Endothelial cell of umbilical vein (primary cell): ENCODE results near the gene CLPSL2. TPM values are rescaled to one million over a fixed set of nuclear protein-coding genes. Genes with fewer than 3 reads are reported as not detected.

Source experiments
- BruUV-seq: library from RNA; stranded (reverse); fragments of 400-500 nt; replicated peaks from 2 replicates; lab custom pipeline; 2021; lab: Mats Ljungman, UMichigan
- CTCF ChIA-PET: fragments of 300-600, 350-600 bp; sonication (Branson Sonifier 250); formaldehyde crosslinking; loops from one replicate; lab custom pipeline; 2021; ENCODE audit warnings: antibody characterized with exemption, inconsistent platforms; lab: Charles Lee
- POLR2A ChIA-PET: fragments of 300-600, 350-600 bp; sonication (Branson Sonifier 250); formaldehyde crosslinking; loops from one replicate; lab custom pipeline; 2021; ENCODE audit warnings: antibody characterized with exemption, inconsistent platforms; lab: Charles Lee
- DNase-seq: peaks from one replicate; pipeline ENCODE4 v3.0.0-alpha.2; 2011; ENCODE audit warnings: low read depth, low spot score
- FAIRE-seq: peaks from 2 replicates; lab custom pipeline; 2011; peaks lifted over from hg19 to GRCh38; lab: Jason Lieb, UNC
- H2AFZ ChIP-seq: 2 replicates; pipeline ENCODE4 v1.6.0; 2012; ENCODE audit warnings: low read depth, low read length, control low read depth, inconsistent platforms
- H3K27ac ChIP-seq: 2 replicates; pipeline ENCODE4 v1.5.1; 2011; ENCODE audit warnings: low read depth, mild to moderate bottlenecking, control low read depth, low read length, moderate library complexity; ENCODE audit not compliant: insufficient read depth
- H3K27me3 ChIP-seq, 2 experiments: 2 replicates each; pipeline versions ENCODE4 v1.6.0 to v1.6.1; 2011; ENCODE audit warnings: low read length in 2 of 2, mixed read lengths in 1 of 2; ENCODE audit not compliant: control insufficient read depth in 2 of 2, insufficient read depth in 2 of 2
- H3K36me3 ChIP-seq, 2 experiments: 2 replicates in 1 of 2; 3 replicates in 1 of 2; pipeline ENCODE4 v1.5.1; 2011; ENCODE audit warnings: low read length in 2 of 2, mild to moderate bottlenecking in 1 of 2, moderate library complexity in 1 of 2; ENCODE audit not compliant: control insufficient read depth in 2 of 2, insufficient read depth in 2 of 2; ENCODE audit errors: extremely low read depth in 1 of 2
- H3K4me1 ChIP-seq: 3 replicates; pipeline ENCODE4 v1.5.1; 2011; ENCODE audit warnings: mild to moderate bottlenecking, low read length; ENCODE audit not compliant: control insufficient read depth, insufficient read depth; ENCODE audit errors: extremely low read depth
- H3K4me2 ChIP-seq: 2 replicates; pipeline ENCODE4 v1.6.1; 2011; ENCODE audit warnings: low read length, control low read depth, mixed read lengths; ENCODE audit not compliant: insufficient read depth
- H3K4me3 ChIP-seq, 3 experiments: fragments of 200-600 bp in 1 of 3; sonication (generic), shearing (Covaris generic) in 1 of 3; replicated peaks in 1 of 3; 2 replicates each; pipeline ENCODE4 v1.5.1; 2011 to 2016; ENCODE audit warnings: control low read depth in 3 of 3, low read length in 3 of 3, mild to moderate bottlenecking in 2 of 3, inconsistent platforms in 1 of 3, low read depth in 1 of 3, moderate library complexity in 1 of 3; ENCODE audit not compliant: insufficient read depth in 1 of 3
- H3K79me2 ChIP-seq: 2 replicates; pipeline ENCODE4 v1.6.0; 2012; ENCODE audit warnings: low read length, inconsistent platforms; ENCODE audit not compliant: control insufficient read depth, insufficient read depth
- H3K9ac ChIP-seq: replicated peaks from 2 replicates; pipeline ENCODE3; 2011; ENCODE audit warnings: low read length, control low read depth; ENCODE audit not compliant: insufficient read depth; ENCODE audit errors: extremely low read depth
- H3K9me1 ChIP-seq: replicated peaks from 3 replicates; pipeline ENCODE4 v1.6.0; 2011; ENCODE audit warnings: mild to moderate bottlenecking, low read length; ENCODE audit not compliant: control insufficient read depth, insufficient read depth; ENCODE audit errors: extremely low read depth
- H3K9me3 ChIP-seq: replicated peaks from 2 replicates; pipeline ENCODE4 v1.5.1; 2012; ENCODE audit warnings: low read length, inconsistent platforms; ENCODE audit not compliant: control insufficient read depth, insufficient read depth
- H4K20me1 ChIP-seq: replicated peaks from 2 replicates; pipeline ENCODE3; 2011; ENCODE audit warnings: mild to moderate bottlenecking, low read length; ENCODE audit not compliant: control insufficient read depth, insufficient read depth; ENCODE audit errors: extremely low read depth
- EZH2 ChIP-seq: IDR thresholded peaks from 2 replicates; pipeline ENCODE4 v1.6.1; 2012; ENCODE audit warnings: borderline replicate concordance, low read depth, mild to moderate bottlenecking, moderate library complexity, low read length, inconsistent platforms; ENCODE audit not compliant: severe bottlenecking
- FOS ChIP-seq: IDR thresholded peaks from 2 replicates; pipeline ENCODE4 v1.6.1; 2011; ENCODE audit warnings: mild to moderate bottlenecking, low read length, moderate library complexity, borderline replicate concordance; ENCODE audit not compliant: insufficient read depth
- GATA2 ChIP-seq: IDR thresholded peaks from 2 replicates; pipeline ENCODE4 v1.7.0; 2011; ENCODE audit warnings: low read depth, mild to moderate bottlenecking, moderate library complexity, mixed read lengths, low read length; ENCODE audit not compliant: insufficient read length, insufficient read depth
- JUN ChIP-seq: IDR thresholded peaks from 2 replicates; pipeline ENCODE4 v1.6.1; 2011; ENCODE audit warnings: borderline replicate concordance, low read depth; ENCODE audit not compliant: insufficient read length, insufficient read depth
- MYC ChIP-seq: IDR thresholded peaks from one replicate; pipeline ENCODE4 v1.6.1; 2011; ENCODE audit warnings: mild to moderate bottlenecking, low read depth, low read length
- dilution Hi-C: fragments of 300-500 bp; cut with MboI; formaldehyde crosslinking; loops from one replicate; pipeline ENCODE4 v1.15.0; 2019; ENCODE audit warnings: low sequenced_read_pairs; ENCODE audit not compliant: extremely low pct_ligation_motif_present
- intact Hi-C: fragments of 100-400 bp; cut with micrococcal nuclease; formaldehyde crosslinking; loops from one replicate; pipeline ENCODE4 v1.10.0; 2022
- polyA plus RNA-seq, 4 experiments: library from polyadenylated mRNA; depleted of rRNA in 3 of 4; stranded (reverse) in 3 of 4; unstranded in 1 of 4; fragments of >200 nt; gene quantifications; 2 replicates each; pipeline versions ENCODE4 v1.2.1 to v1.2.3, GENCODE V29; 2011 to 2012; ENCODE audit warnings: missing spikeins in 1 of 4
- total RNA-seq: library from RNA; stranded (reverse); gene quantifications from 2 replicates; pipeline ENCODE4 v1.2.3, GENCODE V29; 2021
- TF ChIP-seq, protein P1 (sequence below), 2 donors: IDR thresholded peaks; 1 replicate in 1 of 2; 2 replicates in 1 of 2; pipeline ENCODE4 v1.5.1; 2011; ENCODE audit warnings: low read length in 2 of 2, mild to moderate bottlenecking in 2 of 2, moderate library complexity in 2 of 2, control low read depth in 1 of 2, inconsistent platforms in 1 of 2, low read depth in 1 of 2; ENCODE audit not compliant: insufficient read depth in 1 of 2; ENCODE audit errors: extremely low read depth in 1 of 2
- TF ChIP-seq, protein P2 (sequence below): IDR thresholded peaks from 2 replicates; pipeline ENCODE4 v1.6.1; 2011; ENCODE audit not compliant: insufficient read depth, insufficient read length

The CLPSL2 gene
- total and polyA plus RNA-seq, 2 donors (not counting 3 experiments of a cell fraction or from before 2014, with no cell fraction given): not detected

DNA sequence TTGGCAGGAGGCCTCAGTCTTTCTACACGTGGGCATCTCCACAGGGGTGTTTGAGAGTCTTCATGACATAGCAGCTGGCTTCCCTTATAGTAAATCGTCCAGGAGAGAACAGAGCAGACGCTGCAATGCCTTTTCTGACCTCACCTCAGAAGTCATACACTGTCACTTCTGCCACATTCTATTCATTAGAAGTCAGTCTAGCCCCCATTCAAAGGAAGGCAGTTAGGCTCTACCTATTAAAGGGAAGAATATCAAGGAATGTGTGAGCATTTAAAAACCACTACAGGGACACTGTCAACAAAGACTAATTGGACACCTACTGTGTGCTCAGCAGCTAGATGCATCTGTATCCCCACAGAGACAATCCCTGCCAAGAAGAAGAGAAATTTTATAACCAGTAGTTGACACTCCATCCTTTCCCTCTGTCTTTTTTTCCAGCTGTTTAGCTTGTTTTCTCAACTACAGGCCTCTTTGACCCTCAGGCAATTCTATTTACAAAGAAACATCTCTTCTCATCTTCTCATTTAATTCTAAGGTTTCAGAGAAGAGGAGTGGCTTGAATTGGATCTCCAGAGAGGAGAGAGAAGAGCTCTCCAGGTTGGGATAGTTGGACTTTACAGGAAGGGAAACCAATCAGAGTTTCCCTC is 21.0 kb upstream of the CLPSL2 start:
- no peaks in the 10 kb centered on the region for H3K79me2 ChIP-seq
- no peak for TF ChIP-seq JUN
- POLR2A ChIA-PET: no interaction called here
- H2AFZ ChIP-seq: no peak overlapping the region
- H3K4me1 ChIP-seq: no peaks in the 10 kb centered on the region
- H3K4me2 ChIP-seq: no peak overlapping the region
- no TSS peak for BruUV-seq
- H4K20me1 ChIP-seq: no peaks in the 10 kb centered on the region
- no peak overlapping the region for H3K9ac ChIP-seq
- intact Hi-C loops (no loop called here), dilution Hi-C loops (no loop called here)
- no peaks in the 10 kb centered on the region for H3K36me3 ChIP-seq
- no peaks in the 10 kb centered on the region for H3K9me1 ChIP-seq
- no peak for FAIRE-seq
- H3K4me3 ChIP-seq: no peak overlapping the region
- H3K27me3 ChIP-seq: peaks cover 0 to 10% of the 10 kb centered on the region in 2 experiments
- H3K27ac ChIP-seq: no peak overlapping the region
- no peak for DNase-seq
- no peaks in the 10 kb centered on the region for H3K9me3 ChIP-seq
- CTCF ChIA-PET: interaction anchor here (0.8 to 2.2 kb wide), 6 partner anchors 13 to 233 kb away, joined by 3 to 19 read pairs (median 4); partner anchors contain the start of gene ARMC12

DNA sequence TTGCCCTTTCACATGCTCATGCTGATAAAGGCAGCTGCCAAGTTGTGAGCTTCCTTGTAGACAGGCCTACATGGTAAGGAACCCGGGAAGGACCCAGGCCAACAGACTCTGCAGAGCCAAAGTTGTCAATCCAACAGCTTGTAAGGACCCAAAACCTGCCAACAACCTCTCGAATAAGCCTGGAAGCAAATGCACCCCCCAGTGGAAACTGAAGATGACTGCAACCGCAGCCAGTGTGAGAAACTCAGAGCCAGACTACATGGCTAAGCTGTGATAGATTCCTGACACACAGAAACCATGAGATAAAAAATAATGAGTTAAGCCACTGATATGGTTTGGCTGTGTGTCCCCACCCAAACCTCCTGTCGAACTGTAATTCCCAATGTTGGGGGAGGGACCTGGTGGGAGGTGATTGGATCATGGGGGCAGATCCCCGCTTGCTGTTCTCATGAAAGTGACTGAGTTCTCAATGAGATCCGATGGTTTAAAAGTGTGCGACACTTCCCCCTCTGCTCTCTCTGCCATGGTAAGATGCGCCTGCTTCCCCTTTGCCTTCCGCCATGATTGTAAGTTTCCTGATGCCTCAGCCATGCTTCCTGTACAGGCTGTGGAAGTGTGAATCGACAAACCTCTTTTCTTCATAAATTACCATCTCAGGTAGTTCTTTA is 18.8 kb upstream of the CLPSL2 start:
- intact Hi-C loops: no loop called here
- H3K27me3 ChIP-seq: peaks cover 0 to 10% of the 10 kb centered on the region in 2 experiments
- ChIA-PET CTCF (interaction anchor here (0.6 to 2.5 kb wide), 12 partner anchors 9 to 337 kb away, joined by 3 to 16 read pairs (median 3); no protein-coding TSS in a partner anchor), POLR2A (no interaction called here)
- no peaks in the 10 kb centered on the region for H3K36me3 ChIP-seq
- no peak overlapping the region for H2AFZ ChIP-seq
- peak; percentile 32 for DNase-seq
- dilution Hi-C loops: no loop called here
- peak; percentile 68 for FAIRE-seq
- no peaks in the 10 kb centered on the region for H3K4me1 ChIP-seq
- H3K27ac ChIP-seq: no peak overlapping the region
- no peak for TF ChIP-seq EZH2
- TF ChIP-seq MYC: no peak
- no peak for TF ChIP-seq JUN
- TF ChIP-seq GATA2: no peak
- TF ChIP-seq FOS: no peak
- TF ChIP-seq, protein P1, sequence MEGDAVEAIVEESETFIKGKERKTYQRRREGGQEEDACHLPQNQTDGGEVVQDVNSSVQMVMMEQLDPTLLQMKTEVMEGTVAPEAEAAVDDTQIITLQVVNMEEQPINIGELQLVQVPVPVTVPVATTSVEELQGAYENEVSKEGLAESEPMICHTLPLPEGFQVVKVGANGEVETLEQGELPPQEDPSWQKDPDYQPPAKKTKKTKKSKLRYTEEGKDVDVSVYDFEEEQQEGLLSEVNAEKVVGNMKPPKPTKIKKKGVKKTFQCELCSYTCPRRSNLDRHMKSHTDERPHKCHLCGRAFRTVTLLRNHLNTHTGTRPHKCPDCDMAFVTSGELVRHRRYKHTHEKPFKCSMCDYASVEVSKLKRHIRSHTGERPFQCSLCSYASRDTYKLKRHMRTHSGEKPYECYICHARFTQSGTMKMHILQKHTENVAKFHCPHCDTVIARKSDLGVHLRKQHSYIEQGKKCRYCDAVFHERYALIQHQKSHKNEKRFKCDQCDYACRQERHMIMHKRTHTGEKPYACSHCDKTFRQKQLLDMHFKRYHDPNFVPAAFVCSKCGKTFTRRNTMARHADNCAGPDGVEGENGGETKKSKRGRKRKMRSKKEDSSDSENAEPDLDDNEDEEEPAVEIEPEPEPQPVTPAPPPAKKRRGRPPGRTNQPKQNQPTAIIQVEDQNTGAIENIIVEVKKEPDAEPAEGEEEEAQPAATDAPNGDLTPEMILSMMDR (IDR thresholded peaks at IDR 0.05; ENCODE audit: extremely low read depth in 1 of 2, insufficient read depth in 1 of 2, low read depth in 1 of 2, low read length in 2 of 2): peak; percentile 20 to 55
- TF ChIP-seq, protein P2, sequence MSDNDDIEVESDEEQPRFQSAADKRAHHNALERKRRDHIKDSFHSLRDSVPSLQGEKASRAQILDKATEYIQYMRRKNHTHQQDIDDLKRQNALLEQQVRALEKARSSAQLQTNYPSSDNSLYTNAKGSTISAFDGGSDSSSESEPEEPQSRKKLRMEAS: no peak
- no peak overlapping the region for H3K4me2 ChIP-seq
- no peaks in the 10 kb centered on the region for H3K79me2 ChIP-seq
- no peaks in the 10 kb centered on the region for H3K9me1 ChIP-seq
- H4K20me1 ChIP-seq: no peaks in the 10 kb centered on the region
- BruUV-seq: no TSS peak
- H3K9me3 ChIP-seq: no peaks in the 10 kb centered on the region
- no peak overlapping the region for H3K9ac ChIP-seq
- no peak overlapping the region for H3K4me3 ChIP-seq
